Endothelial cell (in vitro differentiated cells): ENCODE measurements around the gene GGT5. TPM values are rescaled to one million over a fixed set of nuclear protein-coding genes. Genes with fewer than 3 reads are reported as not detected.

ENCODE experiments used
- DNase-seq: peaks from one replicate; pipeline ENCODE4 v3.0.0; 2021; ENCODE audit warnings: low spot score
- H3K27ac Mint-ChIP-seq: one replicate; pipeline ENCODE4 v1.8.0; 2021; ENCODE audit warnings: mixed read lengths, inconsistent platforms; ENCODE audit not compliant: unreplicated experiment
- H3K27me3 Mint-ChIP-seq: one replicate; pipeline ENCODE4 v1.8.0; 2021; ENCODE audit warnings: mild to moderate bottlenecking, moderate library complexity, mixed read lengths, inconsistent platforms; ENCODE audit not compliant: unreplicated experiment
- H3K36me3 Mint-ChIP-seq: one replicate; pipeline ENCODE4 v1.8.0; 2021; ENCODE audit warnings: mild to moderate bottlenecking, low read depth, mixed read lengths, inconsistent platforms; ENCODE audit not compliant: unreplicated experiment
- H3K4me1 Mint-ChIP-seq: one replicate; pipeline ENCODE4 v1.8.0; 2021; ENCODE audit warnings: mild to moderate bottlenecking, mixed read lengths, inconsistent platforms; ENCODE audit not compliant: unreplicated experiment
- H3K4me3 Mint-ChIP-seq: one replicate; pipeline ENCODE4 v1.8.0; 2021; ENCODE audit warnings: mild to moderate bottlenecking, mixed read lengths, inconsistent platforms; ENCODE audit not compliant: unreplicated experiment
- H3K9me3 Mint-ChIP-seq: one replicate; pipeline ENCODE4 v1.8.0; 2021; ENCODE audit warnings: mixed read lengths, inconsistent platforms; ENCODE audit not compliant: unreplicated experiment
- total RNA-seq: library from RNA; stranded (reverse); fragmentation: NEBNext Ultra II Directional; extraction: Animal tissue kit (Norgen Biotek cat#: 25700); gene quantifications from one replicate; pipeline ENCODE4 v1.2.1, GENCODE V29; 2021; ENCODE audit not compliant: unreplicated experiment
- TF ChIP-seq, protein P1 (sequence below): fragments of 200-600 bp; sonication (generic); IDR thresholded peaks from one replicate; pipeline ENCODE4 v1.5.0; 2021; ENCODE audit warnings: antibody characterized with exemption; ENCODE audit not compliant: unreplicated experiment

The GGT5 gene
- total RNA-seq, 1 donor from 2014 or later: 1.6 TPM

DNA sequence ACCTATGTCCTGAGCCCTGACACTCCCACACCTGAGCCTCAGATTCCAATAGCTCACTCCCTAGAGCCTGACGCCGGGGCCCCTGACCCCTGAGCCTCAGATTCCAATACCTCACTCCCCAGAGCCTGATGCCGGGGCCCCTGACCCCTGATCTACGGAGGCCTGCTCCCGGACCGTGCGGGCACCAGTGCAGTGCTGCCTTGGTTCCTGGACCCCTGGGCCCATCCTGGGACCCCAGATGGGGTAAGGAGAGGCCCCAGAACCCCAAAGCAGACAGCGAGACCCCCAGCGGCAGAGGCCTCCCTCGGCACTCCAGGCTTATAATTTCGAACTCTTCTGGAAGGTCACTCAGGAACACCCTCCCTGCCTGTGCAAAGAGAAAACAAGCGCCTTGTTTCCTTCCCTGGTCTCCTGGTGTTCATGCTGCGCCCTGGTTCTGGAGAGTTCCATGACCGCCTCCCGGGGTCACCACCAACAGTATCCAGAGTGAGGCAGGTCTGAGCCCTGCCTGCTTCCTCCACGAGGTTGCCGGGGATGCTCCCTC lies 56.1 kb downstream of the GGT5 start:
- Mint-ChIP-seq H3K27me3 (peaks cover 6% of the 10 kb centered on the region), H3K4me1 (no peaks in the 10 kb centered on the region), H3K4me3 (no peak overlapping the region), H3K36me3 (no peaks in the 10 kb centered on the region), H3K27ac (no peak overlapping the region), H3K9me3 (no peaks in the 10 kb centered on the region)
- TF ChIP-seq, protein P1, sequence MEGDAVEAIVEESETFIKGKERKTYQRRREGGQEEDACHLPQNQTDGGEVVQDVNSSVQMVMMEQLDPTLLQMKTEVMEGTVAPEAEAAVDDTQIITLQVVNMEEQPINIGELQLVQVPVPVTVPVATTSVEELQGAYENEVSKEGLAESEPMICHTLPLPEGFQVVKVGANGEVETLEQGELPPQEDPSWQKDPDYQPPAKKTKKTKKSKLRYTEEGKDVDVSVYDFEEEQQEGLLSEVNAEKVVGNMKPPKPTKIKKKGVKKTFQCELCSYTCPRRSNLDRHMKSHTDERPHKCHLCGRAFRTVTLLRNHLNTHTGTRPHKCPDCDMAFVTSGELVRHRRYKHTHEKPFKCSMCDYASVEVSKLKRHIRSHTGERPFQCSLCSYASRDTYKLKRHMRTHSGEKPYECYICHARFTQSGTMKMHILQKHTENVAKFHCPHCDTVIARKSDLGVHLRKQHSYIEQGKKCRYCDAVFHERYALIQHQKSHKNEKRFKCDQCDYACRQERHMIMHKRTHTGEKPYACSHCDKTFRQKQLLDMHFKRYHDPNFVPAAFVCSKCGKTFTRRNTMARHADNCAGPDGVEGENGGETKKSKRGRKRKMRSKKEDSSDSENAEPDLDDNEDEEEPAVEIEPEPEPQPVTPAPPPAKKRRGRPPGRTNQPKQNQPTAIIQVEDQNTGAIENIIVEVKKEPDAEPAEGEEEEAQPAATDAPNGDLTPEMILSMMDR: no peak
- DNase-seq: no peak

GRCh38 chr22:24187731-24188644 lies 56.9 kb downstream of the GGT5 start:
- H3K27ac Mint-ChIP-seq: no peak overlapping the region
- H3K36me3 Mint-ChIP-seq: no peaks in the 10 kb centered on the region
- H3K4me1 Mint-ChIP-seq: no peaks in the 10 kb centered on the region
- H3K4me3 Mint-ChIP-seq: no peak overlapping the region
- peaks cover 6% of the 10 kb centered on the region for H3K27me3 Mint-ChIP-seq
- no peak for DNase-seq
- H3K9me3 Mint-ChIP-seq: no peaks in the 10 kb centered on the region
- TF ChIP-seq, protein P1: no peak

- Mint-ChIP-seq H3K4me1 (no peaks in the 10 kb centered on the region), H3K4me3 (no peak overlapping the region), H3K9me3 (no peaks in the 10 kb centered on the region), H3K36me3 (no peaks in the 10 kb centered on the region), H3K27ac (no peak overlapping the region), H3K27me3 (peaks cover 6% of the 10 kb centered on the region)
- TF ChIP-seq, protein P1: no peak
- no peak for DNase-seq
These were observed 57.8 kb downstream of the GGT5 start for GRCh38 chr22:24186892-24187670.

DNA sequence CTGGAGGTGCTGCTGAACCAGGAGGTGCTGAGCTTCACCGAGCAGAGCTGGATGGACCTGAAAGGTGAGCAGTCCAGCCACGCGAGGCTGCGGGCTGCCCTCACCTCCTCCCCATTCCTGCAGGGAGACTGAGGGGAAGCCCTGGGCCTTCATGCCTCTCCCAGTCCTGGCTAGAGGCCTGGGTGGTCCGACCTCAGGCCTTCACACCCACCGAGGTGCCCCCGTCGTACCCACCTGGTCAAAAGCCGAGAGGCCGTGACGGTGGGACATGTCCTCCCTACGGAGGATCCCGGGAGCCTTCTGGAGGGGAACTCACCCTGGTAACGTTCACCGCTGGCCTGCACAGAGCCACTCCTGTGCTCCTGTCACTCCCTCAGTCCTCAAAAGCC lies 58.5 kb downstream of the GGT5 start:
- no peaks in the 10 kb centered on the region for H3K4me1 Mint-ChIP-seq
- H3K27ac Mint-ChIP-seq: no peak overlapping the region
- no peak overlapping the region for H3K4me3 Mint-ChIP-seq
- no peaks in the 10 kb centered on the region for H3K36me3 Mint-ChIP-seq
- no peak for DNase-seq
- no peaks in the 10 kb centered on the region for H3K9me3 Mint-ChIP-seq
- peaks cover 6% of the 10 kb centered on the region for H3K27me3 Mint-ChIP-seq
- TF ChIP-seq, protein P1: no peak
